Activated CD8-positive, alpha-beta memory T cell treated with anti-CD3 and anti-CD28 coated beads, Interleukin-2, amount 50 U/mL, for 24 hours (primary cell): Measurements from ENCODE around the gene DOCK4.

ENCODE experiments used
- DNase-seq: peaks from one replicate; pipeline ENCODE4 v3.0.0-alpha.2; 2020; ENCODE audit errors: extremely low read depth

The DOCK4 gene

GRCh38 chr7:111681242-111681641 lies 525.0 kb downstream of the DOCK4 start:
- DNase-seq, result no peak

DNA sequence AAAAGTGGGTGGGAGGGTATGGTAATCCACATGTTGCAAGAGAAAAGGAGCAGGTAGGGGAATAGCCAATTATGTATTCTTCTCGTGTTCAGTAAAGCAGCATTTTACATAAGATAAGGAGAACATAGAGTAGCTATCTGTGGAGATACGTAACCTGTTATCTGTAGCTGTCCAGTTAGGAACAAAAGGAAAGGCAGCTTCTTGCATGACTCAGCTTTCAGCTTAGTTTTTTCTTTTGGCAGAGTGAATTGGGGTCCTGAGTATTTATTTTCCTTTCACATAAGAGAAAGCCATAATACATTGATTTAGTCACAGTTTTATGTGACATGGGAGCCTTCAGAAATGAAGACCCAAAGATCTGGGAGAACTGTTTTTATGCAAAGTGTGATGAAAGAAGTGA lies 527.2 kb downstream of the DOCK4 start:
- no peak for DNase-seq

GRCh38 chr7:111678281-111678680 lies 527.9 kb downstream of the DOCK4 start:
- DNase-seq, result no peak

DNA sequence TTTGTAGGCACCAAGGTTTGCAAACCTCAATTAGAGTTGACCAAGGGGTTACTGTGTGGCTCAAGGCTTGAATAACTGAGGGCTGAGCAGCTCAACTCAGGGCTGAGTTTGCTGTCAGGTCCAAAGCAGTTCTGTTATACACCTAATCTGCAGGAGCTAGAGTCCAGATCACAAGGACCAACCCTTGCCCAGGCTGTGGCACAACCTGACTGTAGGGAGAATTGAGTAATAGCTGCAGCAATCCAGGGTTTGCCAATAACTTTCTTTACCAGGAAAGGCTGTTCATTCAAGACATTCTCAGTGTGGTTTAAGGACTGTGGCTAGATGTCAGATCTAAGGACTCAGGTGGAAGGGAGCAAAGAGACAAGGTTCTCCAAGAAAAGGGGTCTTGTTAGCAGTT lies 528.4 kb downstream of the DOCK4 start:
- no peak for DNase-seq

DNA sequence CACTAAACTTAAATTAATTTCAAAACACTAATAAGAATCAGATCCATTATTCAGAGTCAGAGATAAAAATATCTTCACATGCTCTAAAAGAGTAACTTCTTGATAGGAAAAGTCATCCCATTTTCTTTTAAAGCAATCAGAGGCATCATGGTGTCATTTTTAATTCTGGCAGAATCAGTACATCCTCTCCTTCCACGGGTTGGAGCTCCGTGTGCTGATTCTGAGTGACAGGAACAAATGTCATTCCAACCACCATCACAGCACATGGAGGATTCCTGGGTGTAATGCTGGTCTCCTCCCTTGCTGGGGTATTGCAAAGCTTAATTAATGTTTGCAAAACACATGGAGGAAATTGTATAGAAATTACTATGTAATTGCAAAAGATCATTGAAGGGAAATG lies 529.4 kb downstream of the DOCK4 start:
- DNase-seq, result no peak
